Activated T-cell treated with anti-CD3 and anti-CD28 coated beads for 24 hours (primary cell): ENCODE results near the gene ABCB4.

Experiments
- DNase-seq: peaks from one replicate; pipeline ENCODE4 v3.0.0-alpha.2; 2020; ENCODE audit warnings: low read depth

The ABCB4 gene

GRCh38 chr7:87475359-87476178 is at the start of gene ABCB4:
TSS of gene ABCB4 (minus strand) at chr7:87475680. CDS start at chr7:87475465, 215 bp downstream.
- DNase-seq = no peak

DNA sequence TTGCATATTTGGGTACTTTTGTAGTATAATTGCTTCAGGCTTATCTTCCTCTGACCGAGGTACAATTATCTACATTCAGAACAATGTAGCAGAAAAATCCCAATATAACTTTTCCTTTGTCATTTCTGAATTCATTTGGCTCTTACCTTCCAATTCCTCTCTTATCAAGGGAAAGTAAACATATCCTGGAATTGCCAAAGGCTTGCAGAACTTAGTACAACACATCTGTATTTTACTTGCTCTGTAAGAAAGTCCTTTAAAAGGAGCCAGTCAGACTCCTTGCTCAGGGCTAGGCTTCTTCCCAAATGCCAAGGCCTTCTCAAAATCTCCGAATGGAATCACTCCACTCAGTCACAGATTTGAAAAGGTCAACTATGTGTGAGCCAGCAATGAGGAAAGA is 43.3 kb upstream of the ABCB4 start:
- DNase-seq = no peak

GRCh38 chr7:87517891-87518290 is 42.4 kb upstream of the ABCB4 start:
- DNase-seq = no peak

- DNase-seq = no peak
Measured at GRCh38 chr7:87517136-87517815, 41.8 kb upstream of the ABCB4 start.

GRCh38 chr7:87513735-87514335 is 38.4 kb upstream of the ABCB4 start:
- DNase-seq = no peak

DNA sequence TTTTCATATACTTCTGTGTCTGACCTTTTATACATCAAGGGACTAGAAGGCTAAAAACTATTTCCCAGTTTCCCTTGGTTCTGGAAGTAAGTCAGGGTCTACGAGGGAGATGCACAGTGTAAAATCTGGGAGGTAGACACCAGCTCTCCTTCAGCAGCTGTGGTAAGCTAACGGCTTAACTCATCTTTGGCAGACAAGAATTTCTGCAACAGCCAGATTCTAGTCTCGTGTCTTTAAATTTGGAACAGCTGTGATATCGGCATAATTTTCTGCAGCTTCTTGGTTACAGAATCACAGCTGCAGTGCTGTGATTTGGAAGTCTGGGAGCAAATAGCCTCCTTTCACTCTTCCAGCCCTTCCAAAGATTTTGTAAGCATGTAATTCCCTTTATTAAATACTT is 37.4 kb upstream of the ABCB4 start:
- DNase-seq = no peak

- DNase-seq = no peak
Measured at GRCh38 chr7:87511510-87511909, 36.0 kb upstream of the ABCB4 start.

GRCh38 chr7:87510411-87510875 is 35.0 kb upstream of the ABCB4 start:
- DNase-seq = no peak

GRCh38 chr7:87507446-87507845 is 32.0 kb upstream of the ABCB4 start:
- no peak for DNase-seq

DNA sequence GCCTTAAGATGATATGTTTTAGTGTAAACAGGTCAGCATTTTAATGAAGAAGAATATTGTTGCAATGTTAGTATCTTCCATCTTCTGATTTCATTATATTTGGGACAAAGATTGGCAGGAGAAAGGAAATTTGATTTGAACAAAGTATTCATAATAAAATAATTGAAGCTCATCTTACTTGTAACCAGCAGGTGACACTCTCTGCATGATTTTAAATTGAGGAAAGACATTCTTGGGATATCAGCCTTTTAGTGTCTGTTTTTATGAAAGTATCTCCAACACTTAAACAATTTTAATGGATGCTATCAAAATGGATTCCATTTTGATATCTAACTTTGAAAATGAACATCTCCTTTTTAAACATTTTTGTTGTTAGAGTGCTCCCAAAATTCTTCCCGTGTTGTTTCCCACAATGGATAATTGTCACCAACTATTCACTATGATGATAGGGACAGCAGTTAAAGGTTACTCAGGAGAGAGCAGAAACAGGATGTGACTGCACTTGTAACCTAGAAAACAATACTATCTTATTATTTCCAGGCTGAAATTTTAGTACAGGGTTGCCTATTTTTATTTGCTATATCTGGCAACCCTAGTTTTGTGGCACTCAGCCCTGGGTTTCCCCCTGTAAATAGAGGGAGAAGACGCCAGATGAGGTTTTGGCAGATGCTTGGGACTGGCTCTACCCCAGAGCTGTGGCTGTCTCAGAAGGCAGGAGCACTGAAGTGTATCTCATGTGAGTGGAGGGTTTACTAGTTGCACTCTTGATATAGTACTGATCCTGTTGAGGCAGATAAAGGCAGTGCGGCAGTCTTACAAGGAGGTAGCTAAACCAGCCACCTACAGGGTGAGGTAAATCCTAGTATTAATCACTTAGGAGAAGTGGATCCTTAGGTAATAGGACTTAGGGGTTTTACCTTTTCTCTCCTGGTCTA is 31.0 kb upstream of the ABCB4 start:
- no peak for DNase-seq

DNA sequence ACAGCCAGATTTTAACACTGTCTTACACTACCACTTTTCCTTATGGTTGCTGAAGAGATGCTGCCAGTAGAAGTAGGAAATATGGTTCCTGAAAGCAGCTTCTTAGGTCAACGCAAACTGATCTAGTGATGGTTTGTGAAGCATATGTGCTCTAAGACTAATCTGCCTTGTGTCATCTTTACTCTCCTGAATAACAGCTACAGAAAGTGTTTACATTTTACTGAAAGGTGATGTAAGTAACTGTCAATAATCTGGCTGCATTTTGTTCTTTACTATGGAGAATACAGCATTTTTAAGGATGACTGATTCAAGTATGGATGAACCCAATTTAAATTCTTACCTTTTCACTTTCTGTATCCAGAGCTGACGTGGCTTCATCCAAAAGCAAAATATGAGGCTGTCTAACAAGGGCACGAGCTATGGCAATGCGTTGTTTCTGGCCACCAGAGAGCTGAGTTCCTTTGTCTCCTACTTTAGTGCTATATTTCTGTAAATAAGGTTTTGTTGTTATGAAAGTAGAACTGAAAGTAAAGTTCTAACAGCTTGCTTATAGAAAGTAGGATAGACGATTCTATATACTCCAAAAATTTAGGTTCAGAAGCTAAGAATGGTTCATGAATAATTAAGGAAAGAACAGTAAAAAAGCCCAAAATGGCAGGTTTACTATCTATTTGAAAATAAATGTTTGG is 30.2 kb upstream of the ABCB4 start:
- DNase-seq = no peak

- DNase-seq = no peak
Measured at GRCh38 chr7:87505122-87505521, 29.6 kb upstream of the ABCB4 start.

GRCh38 chr7:87499494-87499893 is 24.0 kb upstream of the ABCB4 start:
- DNase-seq = no peak

GRCh38 chr7:87498893-87499292 is 23.4 kb upstream of the ABCB4 start:
- no peak for DNase-seq

DNA sequence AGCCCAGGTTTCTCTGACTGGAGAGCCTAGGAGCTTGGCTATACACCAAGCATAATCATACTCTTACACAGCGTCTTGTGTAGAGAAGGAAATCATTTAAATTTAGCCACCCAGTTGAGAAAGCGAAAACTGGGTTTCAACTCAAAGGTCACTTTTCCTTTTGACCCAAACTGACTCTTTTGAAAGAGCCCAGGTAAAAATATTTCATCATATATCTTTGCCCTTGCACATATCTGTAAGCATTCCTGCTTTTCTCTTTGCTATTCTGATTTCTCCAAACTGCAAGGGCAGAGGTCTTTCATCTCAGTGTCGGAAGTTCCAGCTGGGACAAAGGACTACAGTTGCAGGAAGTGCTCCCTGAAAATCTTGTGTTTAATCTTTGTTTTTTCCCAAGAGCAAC is 22.0 kb upstream of the ABCB4 start:
- no peak for DNase-seq

GRCh38 chr7:87495366-87495765 is 19.9 kb upstream of the ABCB4 start:
- no peak for DNase-seq

- DNase-seq = no peak
Measured at GRCh38 chr7:87494454-87494853, 19.0 kb upstream of the ABCB4 start.

- DNase-seq = no peak
Measured at GRCh38 chr7:87483131-87483530, 7.7 kb upstream of the ABCB4 start.

GRCh38 chr7:87482115-87482514 is 6.6 kb upstream of the ABCB4 start:
- DNase-seq = no peak

- DNase-seq = no peak
Measured at GRCh38 chr7:87480386-87480785, 4.9 kb upstream of the ABCB4 start.

- no peak for DNase-seq
Measured at GRCh38 chr7:87479951-87480350, 4.5 kb upstream of the ABCB4 start.
